IMR-90 (cell line): Measurements from ENCODE around the gene TOMM22. TPM values are rescaled to one million over a fixed set of nuclear protein-coding genes. Genes with fewer than 3 reads are reported as not detected.
A peak's percentile ranks its signal among the peaks of the same experiment; 100 is the strongest.

Experiments
- ATAC-seq: fragments of 200-7000 bp; cut with Tn5 transposase; 2 replicates; pipeline ENCODE4 v1.9.1; 2020; ENCODE audit warnings: low read depth, mild to moderate bottlenecking, moderate library complexity
- BruUV-seq: library from RNA; stranded (reverse); fragments of 400-500 nt; replicated peaks from 2 replicates; lab custom pipeline; 2021; lab: Mats Ljungman, UMichigan
- CTCF ChIA-PET: fragments of 300-600 bp; formaldehyde crosslinking; extraction: SDS; loops from one replicate; lab custom pipeline; 2021; ENCODE audit warnings: antibody characterized with exemption; lab: Yijun Ruan, JAX
- POLR2A ChIA-PET: fragments of 300-600 bp; sonication (Branson Sonifier 250); formaldehyde crosslinking; loops from one replicate; lab custom pipeline; 2022; ENCODE audit warnings: antibody characterized with exemption; ENCODE audit not compliant: unreplicated experiment; lab: Charles Lee
- DNase-seq: peaks from one replicate; pipeline ENCODE4 v3.0.0; 2013
- H2AFZ ChIP-seq: replicated peaks from 2 replicates; pipeline ENCODE3; 2013; ENCODE audit warnings: low read length, mild to moderate bottlenecking; ENCODE audit not compliant: poor library complexity
- H2AK5ac ChIP-seq: 2 replicates; pipeline ENCODE4 v1.6.1; 2013; ENCODE audit warnings: low read depth, low read length, inconsistent platforms
- H2AK9ac ChIP-seq: replicated peaks from 2 replicates; pipeline ENCODE3; 2013; ENCODE audit warnings: mild to moderate bottlenecking, low read depth, low read length, moderate library complexity; ENCODE audit not compliant: poor library complexity
- H2BK120ac ChIP-seq: 2 replicates; pipeline ENCODE4 v1.6.1; 2013; ENCODE audit warnings: low read depth, low read length, inconsistent platforms
- H2BK15ac ChIP-seq: 3 replicates; pipeline ENCODE4 v1.6.1; 2013; ENCODE audit warnings: low read depth, low read length, inconsistent platforms
- H2BK20ac ChIP-seq: 2 replicates; pipeline ENCODE4 v1.6.1; 2013; ENCODE audit warnings: low read depth, mild to moderate bottlenecking, inconsistent platforms, low read length, moderate library complexity
- H2BK5ac ChIP-seq: 2 replicates; pipeline ENCODE4 v1.6.1; 2013; ENCODE audit warnings: mild to moderate bottlenecking, low read depth, low read length, inconsistent platforms; ENCODE audit not compliant: poor library complexity, severe bottlenecking
- H3K14ac ChIP-seq: replicated peaks from 2 replicates; pipeline ENCODE4 v1.6.1; 2013; ENCODE audit warnings: low read depth, low read length, inconsistent platforms
- H3K18ac ChIP-seq: 2 replicates; pipeline ENCODE4 v1.6.1; 2013; ENCODE audit warnings: low read depth, low read length, control low read depth
- H3K23ac ChIP-seq: 2 replicates; pipeline ENCODE4 v1.6.1; 2013; ENCODE audit warnings: low read depth, low read length, inconsistent platforms
- H3K27ac ChIP-seq: 2 replicates; pipeline ENCODE4 v1.5.1; 2013; ENCODE audit warnings: mild to moderate bottlenecking, control low read depth, low read length; ENCODE audit not compliant: insufficient read depth
- H3K27me3 ChIP-seq: 2 replicates; pipeline ENCODE4 v1.6.1; 2013; ENCODE audit warnings: low read length; ENCODE audit not compliant: control insufficient read depth, insufficient read depth
- H3K36me3 ChIP-seq: 2 replicates; pipeline ENCODE4 v1.6.1; 2013; ENCODE audit warnings: low read length, mixed read lengths; ENCODE audit not compliant: control insufficient read depth, insufficient read depth
- H3K4ac ChIP-seq: 2 replicates; pipeline ENCODE4 v1.6.1; 2013; ENCODE audit warnings: low read depth, low read length, inconsistent platforms
- H3K4me1 ChIP-seq: 2 replicates; pipeline ENCODE4 v1.6.1; 2013; ENCODE audit warnings: low read length, mixed read lengths; ENCODE audit not compliant: control insufficient read depth, insufficient read depth
- H3K4me2 ChIP-seq: 2 replicates; pipeline ENCODE4 v1.6.1; 2013; ENCODE audit warnings: low read depth, mild to moderate bottlenecking, control low read depth, low read length, moderate library complexity
- H3K4me3 ChIP-seq: 2 replicates; pipeline ENCODE4 v1.5.1; 2013; ENCODE audit warnings: low read depth, mild to moderate bottlenecking, control low read depth, low read length, moderate library complexity; ENCODE audit not compliant: insufficient read depth
- H3K56ac ChIP-seq: 2 replicates; pipeline ENCODE4 v1.6.1; 2013; ENCODE audit warnings: low read length, inconsistent platforms; ENCODE audit not compliant: insufficient read depth; ENCODE audit errors: extremely low read depth
- H3K79me1 ChIP-seq, 2 experiments: 2 replicates each; pipeline ENCODE4 v1.6.1; 2013; ENCODE audit warnings: low read length in 2 of 2, inconsistent platforms in 1 of 2, low read depth in 1 of 2
- H3K9ac ChIP-seq: 2 replicates; pipeline ENCODE4 v1.6.1; 2013; ENCODE audit warnings: low read depth, low read length, control low read depth
- H3K9me1 ChIP-seq: 2 replicates; pipeline ENCODE4 v1.6.1; 2013; ENCODE audit warnings: low read length, inconsistent platforms; ENCODE audit not compliant: insufficient read depth
- H3K9me3 ChIP-seq: 2 replicates; pipeline ENCODE4 v1.6.1; 2013; ENCODE audit warnings: low read length; ENCODE audit not compliant: control insufficient read depth, insufficient read depth
- H4K20me1 ChIP-seq: 2 replicates; pipeline ENCODE4 v1.6.1; 2013; ENCODE audit warnings: low read length, inconsistent platforms; ENCODE audit not compliant: insufficient read depth
- H4K5ac ChIP-seq: 2 replicates; pipeline ENCODE4 v1.6.1; 2013; ENCODE audit warnings: mild to moderate bottlenecking, low read depth, low read length, control low read depth
- H4K8ac ChIP-seq, 2 experiments: 2 replicates each; pipeline ENCODE4 v1.6.1; 2013; ENCODE audit warnings: low read depth in 2 of 2, low read length in 2 of 2, control low read depth in 1 of 2, inconsistent platforms in 1 of 2
- H4K91ac ChIP-seq: 2 replicates; pipeline ENCODE4 v1.6.1; 2013; ENCODE audit warnings: low read depth, low read length, inconsistent platforms; ENCODE audit not compliant: insufficient read depth
- MAFK ChIP-seq: IDR thresholded peaks from 2 replicates; pipeline ENCODE4 v1.6.1; 2012; ENCODE audit warnings: low read depth, low read length, improper control_type of control experiment
- RAD21 ChIP-seq: IDR thresholded peaks from 2 replicates; pipeline ENCODE4 v1.6.1; 2012; ENCODE audit warnings: low read length, improper control_type of control experiment
- WGBS, 2 experiments: methylation state at CpG; one replicate each; pipeline versions ENCODE4 v1.1.5 to v1.1.7; 2013; ENCODE audit warnings: missing lambda C conversion rate in 2 of 2; ENCODE audit not compliant: insufficient read length in 1 of 2; ENCODE audit errors: extremely low coverage in 2 of 2; 5-methylcytosine and 5-hydroxymethylcytosine counted together
- dilution Hi-C: fragments of 300-500 bp; cut with HindIII; formaldehyde crosslinking; loops from one replicate; pipeline ENCODE4 v1.14.3; 2018; ENCODE audit warnings: low sequenced_read_pairs; ENCODE audit not compliant: unreplicated experiment
- in situ Hi-C: fragments of 300-500 bp; cut with MboI; formaldehyde crosslinking; loops from 3 replicates; pipeline ENCODE4 v1.14.3; 2019; ENCODE audit warnings: low sequenced_read_pairs, inconsistent platforms, mixed read lengths
- intact Hi-C: fragments of 100-400 bp; cut with micrococcal nuclease; formaldehyde crosslinking; loops from 2 replicates; pipeline ENCODE4 v1.10.0; 2022
- polyA plus RNA-seq, 3 experiments: library from polyadenylated mRNA; depleted of rRNA; stranded (reverse); fragments of >200 nt; gene quantifications; 2 replicates each; pipeline ENCODE4 v1.2.3, GENCODE V29; 2012; ENCODE audit warnings: low replicate concordance in 1 of 3
- total RNA-seq: library from RNA; depleted of rRNA; stranded (reverse); fragments of >200 nt; gene quantifications from 2 replicates; pipeline ENCODE4 v1.2.3, GENCODE V29; 2012
- TF ChIP-seq, protein P1 (sequence below): fragments of 150-350 bp; IDR thresholded peaks from 2 replicates; pipeline ENCODE4 v1.6.1; 2016; ENCODE audit warnings: low read depth, mild to moderate bottlenecking, low read length, moderate library complexity, borderline replicate concordance

TOMM22 gene
- total and polyA plus RNA-seq, 2 of the 4 experiments (the other 2 are of a cell fraction), result 38.7 to 78.0 TPM

DNA sequence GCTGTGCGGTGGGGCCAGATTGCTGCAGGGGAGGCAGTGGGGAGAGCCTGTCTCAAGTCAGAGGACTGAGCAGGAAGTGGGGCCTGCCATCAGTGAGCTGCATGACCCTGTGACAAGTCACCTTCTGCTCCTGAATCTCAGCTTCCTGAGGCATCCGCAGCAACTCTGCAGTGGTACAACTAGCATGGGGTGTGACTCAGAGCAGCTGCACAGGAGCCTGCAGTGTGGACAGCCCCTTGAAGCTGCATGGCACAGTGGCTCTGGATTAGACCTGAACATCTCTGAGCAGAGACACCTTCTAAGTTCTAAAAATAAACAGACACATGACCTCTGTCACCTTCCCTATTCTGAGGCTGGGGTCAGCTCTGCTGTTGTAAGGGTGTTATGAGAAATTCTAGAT, 43.5 kb upstream of the TOMM22 start (continued):
- TF ChIP-seq, protein P1, sequence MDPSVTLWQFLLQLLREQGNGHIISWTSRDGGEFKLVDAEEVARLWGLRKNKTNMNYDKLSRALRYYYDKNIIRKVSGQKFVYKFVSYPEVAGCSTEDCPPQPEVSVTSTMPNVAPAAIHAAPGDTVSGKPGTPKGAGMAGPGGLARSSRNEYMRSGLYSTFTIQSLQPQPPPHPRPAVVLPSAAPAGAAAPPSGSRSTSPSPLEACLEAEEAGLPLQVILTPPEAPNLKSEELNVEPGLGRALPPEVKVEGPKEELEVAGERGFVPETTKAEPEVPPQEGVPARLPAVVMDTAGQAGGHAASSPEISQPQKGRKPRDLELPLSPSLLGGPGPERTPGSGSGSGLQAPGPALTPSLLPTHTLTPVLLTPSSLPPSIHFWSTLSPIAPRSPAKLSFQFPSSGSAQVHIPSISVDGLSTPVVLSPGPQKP, result no peak

DNA sequence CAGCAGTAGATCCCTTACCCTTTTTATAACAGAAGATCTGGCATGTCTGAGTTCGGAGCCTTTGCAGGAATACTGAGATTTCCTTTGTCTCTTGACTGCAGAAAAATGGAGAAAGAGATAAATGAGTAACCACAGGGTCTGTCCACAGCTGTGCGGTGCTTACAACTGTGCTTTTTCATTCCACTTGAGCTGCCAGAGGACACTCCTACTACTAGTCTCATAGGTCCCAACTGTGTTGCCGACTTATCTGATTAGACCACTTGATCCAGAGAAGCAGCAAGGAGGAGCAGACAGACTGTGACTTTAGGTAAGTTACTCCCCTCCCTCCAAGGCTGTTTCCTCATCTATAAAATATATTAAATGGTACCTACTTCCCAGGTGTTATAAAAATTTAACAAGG, 43.0 kb upstream of the TOMM22 start:
- Histone ChIP-seq H3K27me3 (no peaks in the 10 kb centered on the region), H2AK9ac (no peak overlapping the region), H3K23ac (no peak overlapping the region), H3K9ac (no peak overlapping the region), H2AK5ac (no peak overlapping the region), H3K18ac (no peak overlapping the region), H3K79me1 (no peaks in the 10 kb centered on the region), H4K20me1 (no peaks in the 10 kb centered on the region), H3K4me1 (no peaks in the 10 kb centered on the region), H3K27ac (no peak overlapping the region), H2AFZ (no peak overlapping the region), H3K56ac (no peak overlapping the region), H3K9me3 (no peaks in the 10 kb centered on the region), H2BK20ac (no peak overlapping the region), H2BK5ac (no peak overlapping the region), H3K4ac (no peak overlapping the region), H2BK120ac (no peak overlapping the region), H4K91ac (no peak overlapping the region), H2BK15ac (no peak overlapping the region), H3K9me1 (peaks cover 2% of the 10 kb centered on the region; the same call in 1 of the 2 replicates), H4K8ac (no peak overlapping the region), H3K4me3 (no peak overlapping the region), H3K36me3 (peaks cover 6% of the 10 kb centered on the region), H3K4me2 (no peak overlapping the region), H4K5ac (no peak overlapping the region), H3K14ac (no peak overlapping the region)
- ATAC-seq, result no peak
- ChIA-PET CTCF (no interaction called here), POLR2A (no interaction called here)
- dilution Hi-C loops, result no loop called here
- no TSS peak for BruUV-seq
- intact Hi-C loops, result no loop called here
- no CpG with 5 or more reads among the region's 3 CpGs for WGBS, 2 experiments
- TF ChIP-seq MAFK (no peak), RAD21 (no peak)
- peak; percentile 18 for DNase-seq
- in situ Hi-C loops, result no loop called here
